Fibroblast of gingiva (primary cell): ENCODE measurements around the gene SLC44A5.

Experiments used
- DNase-seq: peaks from one replicate; pipeline ENCODE4 v3.0.0-alpha.2; 2011; ENCODE audit warnings: low read depth

Gene SLC44A5

DNA sequence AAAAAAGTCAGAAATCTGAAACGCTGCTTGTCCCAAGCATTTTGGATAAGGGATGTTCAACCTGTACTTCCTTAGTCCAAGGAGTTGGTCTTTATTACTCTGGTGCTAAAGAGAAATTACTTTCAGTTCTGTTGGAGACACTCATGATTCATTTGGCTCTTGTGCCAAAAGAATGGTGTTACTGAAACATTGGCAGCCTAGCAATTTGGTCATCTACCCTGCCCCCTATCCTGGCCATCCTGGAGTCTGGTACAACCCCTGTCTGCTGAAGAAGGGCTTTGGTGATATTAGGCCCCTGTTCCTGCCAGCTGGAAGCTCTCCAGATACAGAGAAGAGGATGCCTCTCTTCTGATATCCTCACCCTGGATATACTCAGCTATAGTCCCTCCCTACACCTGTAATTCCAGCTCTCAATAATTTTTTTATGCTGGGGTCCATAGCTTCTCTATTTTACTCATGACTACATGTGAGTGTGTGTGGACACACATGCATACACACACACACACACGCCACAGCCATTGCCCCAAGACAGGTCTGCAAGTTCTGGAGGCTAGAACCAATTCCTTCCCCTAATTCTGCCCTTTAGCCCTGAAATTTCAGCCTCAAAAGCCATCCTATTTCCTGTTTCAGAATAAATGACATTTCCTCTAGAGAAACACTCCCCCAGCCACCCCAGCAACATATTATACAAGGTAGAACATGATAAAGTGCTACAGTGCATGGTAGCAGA lies 436.7 kb downstream of the SLC44A5 start:
- DNase-seq, result peak; percentile 73

DNA sequence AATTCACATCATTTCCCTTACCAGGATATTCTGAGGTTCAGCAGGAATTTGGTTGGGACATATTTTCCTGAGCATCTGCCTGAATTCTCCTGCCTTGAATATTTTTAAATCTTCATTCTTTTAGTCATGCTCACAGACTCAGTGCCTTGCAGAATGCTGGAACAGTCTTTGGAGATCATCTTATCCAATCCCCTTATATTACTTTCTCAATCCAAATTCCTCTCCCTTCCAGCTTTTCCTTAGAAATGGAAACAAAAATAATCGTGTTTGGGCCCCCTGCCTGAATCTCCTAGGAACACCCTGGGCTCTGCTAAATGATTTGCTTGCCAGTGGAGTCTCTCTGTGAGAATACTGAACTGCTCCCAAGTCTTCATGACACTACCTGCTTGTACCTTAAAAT lies 438.4 kb downstream of the SLC44A5 start:
- DNase-seq, result peak; percentile 91

GRCh38 chr1:75171876-75172275 lies 439.0 kb downstream of the SLC44A5 start:
- peak; percentile 78 for DNase-seq

- DNase-seq, result peak; percentile 74
These were observed 439.9 kb downstream of the SLC44A5 start for GRCh38 chr1:75170981-75171380.

DNA sequence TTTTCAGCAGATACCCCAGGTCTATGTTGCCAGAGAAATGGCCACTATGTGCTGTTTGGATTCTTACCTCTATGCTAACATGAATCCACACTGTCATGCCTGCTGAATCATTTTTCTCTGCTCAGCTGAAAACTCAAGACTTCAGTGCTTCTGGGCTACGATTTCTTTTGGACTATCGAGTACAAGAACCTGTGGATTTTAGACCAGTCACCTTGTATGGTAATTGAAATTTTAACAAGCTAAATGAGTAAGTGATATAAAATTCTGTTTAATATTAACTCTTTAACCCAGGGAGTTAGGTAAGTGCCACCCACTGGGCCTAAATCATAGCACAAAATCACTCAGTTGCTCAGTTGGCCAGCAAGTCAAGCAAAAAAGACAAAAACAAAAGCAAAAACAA lies 440.9 kb downstream of the SLC44A5 start:
- DNase-seq, result no peak

DNA sequence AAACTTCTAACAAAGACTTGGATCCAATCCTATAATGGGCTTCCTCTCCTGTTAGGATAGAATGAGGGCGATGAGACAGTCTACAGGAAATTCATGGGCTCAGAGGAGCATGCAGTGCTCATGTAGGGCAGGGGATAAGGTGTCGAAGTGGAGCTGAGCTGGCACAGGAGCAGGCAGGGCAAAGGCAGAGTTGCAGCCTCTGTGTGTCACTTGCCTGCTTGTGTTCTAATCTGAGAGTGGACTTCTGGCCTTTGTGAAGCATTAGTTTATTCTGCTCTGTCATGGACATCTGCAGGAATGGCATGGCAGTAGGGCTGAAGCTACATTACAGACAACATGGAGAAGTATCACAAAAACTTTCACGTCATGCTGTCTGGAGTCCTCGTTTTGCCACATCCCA lies 444.1 kb downstream of the SLC44A5 start:
- peak; percentile 29 for DNase-seq

- no peak for DNase-seq
These were observed 445.6 kb downstream of the SLC44A5 start for GRCh38 chr1:75165264-75165663.

- no peak for DNase-seq
These were observed 451.8 kb downstream of the SLC44A5 start for GRCh38 chr1:75159154-75159553.
